HL-60 (cell line): ENCODE results near the gene ALDOB.

Experiments
- POLR2AphosphoS5 ChIP-seq: IDR thresholded peaks from 2 replicates; pipeline ENCODE4 v1.6.1; 2012; ENCODE audit warnings: low read depth
- REST ChIP-seq: IDR thresholded peaks from 2 replicates; pipeline ENCODE4 v1.6.1; 2012; ENCODE audit warnings: low read depth; ENCODE audit not compliant: insufficient replicate concordance
- TF ChIP-seq, protein P1 (sequence below): IDR thresholded peaks from one replicate; pipeline ENCODE4 v1.5.1; 2011; ENCODE audit warnings: low read length, control low read depth, inconsistent platforms; ENCODE audit not compliant: insufficient read depth

DNA sequence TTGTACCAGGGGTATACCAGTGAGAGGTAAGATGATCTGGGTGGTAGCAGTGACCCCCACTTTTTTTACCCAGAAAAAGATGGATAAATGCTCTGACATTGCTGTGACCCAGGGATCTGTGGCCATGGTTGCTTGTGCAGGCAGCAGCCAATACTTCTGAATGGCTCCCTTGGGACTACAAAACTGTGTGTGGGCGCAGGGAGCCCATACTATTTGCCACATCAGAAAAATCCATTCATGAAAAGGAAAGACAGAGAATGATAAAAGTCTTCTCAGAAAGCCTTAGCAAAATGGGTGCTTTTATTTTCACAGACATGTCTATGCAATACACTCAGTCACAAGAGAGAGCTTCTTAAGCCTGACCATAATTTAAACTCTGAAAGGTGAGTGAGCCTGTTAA, 37.3 kb upstream of the ALDOB start:
- TF ChIP-seq, protein P1, sequence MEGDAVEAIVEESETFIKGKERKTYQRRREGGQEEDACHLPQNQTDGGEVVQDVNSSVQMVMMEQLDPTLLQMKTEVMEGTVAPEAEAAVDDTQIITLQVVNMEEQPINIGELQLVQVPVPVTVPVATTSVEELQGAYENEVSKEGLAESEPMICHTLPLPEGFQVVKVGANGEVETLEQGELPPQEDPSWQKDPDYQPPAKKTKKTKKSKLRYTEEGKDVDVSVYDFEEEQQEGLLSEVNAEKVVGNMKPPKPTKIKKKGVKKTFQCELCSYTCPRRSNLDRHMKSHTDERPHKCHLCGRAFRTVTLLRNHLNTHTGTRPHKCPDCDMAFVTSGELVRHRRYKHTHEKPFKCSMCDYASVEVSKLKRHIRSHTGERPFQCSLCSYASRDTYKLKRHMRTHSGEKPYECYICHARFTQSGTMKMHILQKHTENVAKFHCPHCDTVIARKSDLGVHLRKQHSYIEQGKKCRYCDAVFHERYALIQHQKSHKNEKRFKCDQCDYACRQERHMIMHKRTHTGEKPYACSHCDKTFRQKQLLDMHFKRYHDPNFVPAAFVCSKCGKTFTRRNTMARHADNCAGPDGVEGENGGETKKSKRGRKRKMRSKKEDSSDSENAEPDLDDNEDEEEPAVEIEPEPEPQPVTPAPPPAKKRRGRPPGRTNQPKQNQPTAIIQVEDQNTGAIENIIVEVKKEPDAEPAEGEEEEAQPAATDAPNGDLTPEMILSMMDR, result no peak
- no peak for TF ChIP-seq REST
- no peak for TF ChIP-seq POLR2AphosphoS5
